Measurements from ENCODE around the gene CCDC158.

DNA sequence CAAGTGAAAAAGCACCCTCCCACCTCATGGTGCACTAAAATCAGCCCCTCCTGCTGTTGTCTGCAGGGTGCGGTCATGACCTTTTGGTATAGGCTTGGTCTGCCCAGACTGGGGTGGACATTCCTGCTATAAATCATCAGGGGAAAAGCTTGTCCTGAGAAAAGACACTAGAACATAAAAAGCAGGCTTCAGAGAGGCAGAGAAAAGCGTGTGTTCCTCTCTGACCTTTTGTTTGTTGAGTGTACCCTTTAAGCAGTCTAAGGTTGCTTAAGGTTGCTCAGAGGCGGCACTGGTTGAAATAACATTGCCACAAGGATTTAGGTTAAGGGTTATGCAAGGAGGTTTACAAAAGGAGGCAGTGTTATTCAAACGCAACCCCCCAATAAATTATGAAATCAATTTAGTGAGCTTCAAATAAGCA lies 43.5 kb downstream of the CCDC158 start:
- TF ChIP-seq POLR2A (IDR thresholded peaks at IDR 0.05; ENCODE audit: low read depth, low read length) = no peak
- TF ChIP-seq, protein P1, sequence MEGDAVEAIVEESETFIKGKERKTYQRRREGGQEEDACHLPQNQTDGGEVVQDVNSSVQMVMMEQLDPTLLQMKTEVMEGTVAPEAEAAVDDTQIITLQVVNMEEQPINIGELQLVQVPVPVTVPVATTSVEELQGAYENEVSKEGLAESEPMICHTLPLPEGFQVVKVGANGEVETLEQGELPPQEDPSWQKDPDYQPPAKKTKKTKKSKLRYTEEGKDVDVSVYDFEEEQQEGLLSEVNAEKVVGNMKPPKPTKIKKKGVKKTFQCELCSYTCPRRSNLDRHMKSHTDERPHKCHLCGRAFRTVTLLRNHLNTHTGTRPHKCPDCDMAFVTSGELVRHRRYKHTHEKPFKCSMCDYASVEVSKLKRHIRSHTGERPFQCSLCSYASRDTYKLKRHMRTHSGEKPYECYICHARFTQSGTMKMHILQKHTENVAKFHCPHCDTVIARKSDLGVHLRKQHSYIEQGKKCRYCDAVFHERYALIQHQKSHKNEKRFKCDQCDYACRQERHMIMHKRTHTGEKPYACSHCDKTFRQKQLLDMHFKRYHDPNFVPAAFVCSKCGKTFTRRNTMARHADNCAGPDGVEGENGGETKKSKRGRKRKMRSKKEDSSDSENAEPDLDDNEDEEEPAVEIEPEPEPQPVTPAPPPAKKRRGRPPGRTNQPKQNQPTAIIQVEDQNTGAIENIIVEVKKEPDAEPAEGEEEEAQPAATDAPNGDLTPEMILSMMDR (conservative IDR thresholded peaks at IDR 0.05; ENCODE audit: low read depth, low read length) = no peak
- TF ChIP-seq RFX5 (IDR thresholded peaks at IDR 0.05; ENCODE audit: low read depth, low read length) = no peak
- TF ChIP-seq SMC3 (IDR thresholded peaks at IDR 0.05; ENCODE audit: low read depth, low read length) = no peak
- TF ChIP-seq, protein P2, sequence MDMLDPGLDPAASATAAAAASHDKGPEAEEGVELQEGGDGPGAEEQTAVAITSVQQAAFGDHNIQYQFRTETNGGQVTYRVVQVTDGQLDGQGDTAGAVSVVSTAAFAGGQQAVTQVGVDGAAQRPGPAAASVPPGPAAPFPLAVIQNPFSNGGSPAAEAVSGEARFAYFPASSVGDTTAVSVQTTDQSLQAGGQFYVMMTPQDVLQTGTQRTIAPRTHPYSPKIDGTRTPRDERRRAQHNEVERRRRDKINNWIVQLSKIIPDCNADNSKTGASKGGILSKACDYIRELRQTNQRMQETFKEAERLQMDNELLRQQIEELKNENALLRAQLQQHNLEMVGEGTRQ (IDR thresholded peaks at IDR 0.05; ENCODE audit: low read depth, low read length) = no peak
